ENCODE data around the gene KIAA0753.

The KIAA0753 gene

DNA sequence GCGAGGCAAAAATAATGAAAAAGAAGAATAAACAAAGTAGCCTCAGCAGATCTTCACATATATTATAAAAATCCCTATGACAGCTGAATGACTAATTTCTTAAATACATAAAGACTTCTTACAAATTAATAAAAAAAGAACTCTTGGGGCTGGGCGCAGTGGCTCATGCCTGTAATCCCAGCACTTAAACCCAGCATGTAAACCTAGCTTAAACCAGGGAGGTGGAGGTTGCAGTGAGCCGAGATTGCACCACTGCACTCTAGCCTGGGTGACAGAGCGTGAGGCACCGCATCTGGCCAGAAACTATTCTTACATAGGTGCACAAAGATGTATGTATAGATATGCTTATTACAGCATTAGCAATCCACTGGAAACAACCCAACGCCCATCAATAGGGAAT is 38.7 kb upstream of the KIAA0753 start:
- Histone ChIP-seq H3K36me3 (ENCODE audit: insufficient read depth, low read length) (no peaks in the 10 kb centered on the region), H3K4me3 (ENCODE audit: low read depth, low read length) (no peak overlapping the region), H2AFZ (ENCODE audit: low read length, unreplicated experiment) (no peak overlapping the region), H3K27me3 (ENCODE audit: insufficient read depth, low read length) (peaks cover 64% of the 10 kb centered on the region), H3K4me1 (ENCODE audit: control insufficient read depth, insufficient read depth, low read length, unreplicated experiment) (no peaks in the 10 kb centered on the region), H3K79me2 (ENCODE audit: control insufficient read depth, insufficient read depth, low read length, unreplicated experiment) (no peaks in the 10 kb centered on the region), H3K27ac (ENCODE audit: low read depth, low read length) (no peak overlapping the region)

DNA sequence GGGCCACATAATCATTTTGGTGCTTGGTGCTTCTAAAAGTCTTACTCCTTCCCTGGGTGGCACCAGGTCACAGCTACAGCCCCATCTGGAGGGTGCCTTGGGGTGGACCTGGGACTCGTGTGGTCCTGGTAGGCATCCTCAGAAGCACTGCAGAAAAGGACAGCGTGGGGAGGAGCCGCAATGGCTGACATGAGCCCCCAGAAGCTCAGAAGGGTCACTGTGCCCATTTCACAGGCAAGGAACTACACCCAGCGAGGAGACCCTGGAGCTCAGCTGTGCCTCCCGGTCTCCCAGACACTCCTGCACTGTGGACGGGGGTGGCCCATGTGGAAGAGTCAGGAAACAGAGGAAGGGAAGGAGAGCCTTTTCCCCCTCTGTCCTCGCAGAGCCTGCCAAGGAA is 37.4 kb upstream of the KIAA0753 start:
- Histone ChIP-seq H2AFZ (ENCODE audit: low read length, unreplicated experiment) (no peak overlapping the region), H3K36me3 (ENCODE audit: insufficient read depth, low read length) (no peaks in the 10 kb centered on the region), H3K27ac (ENCODE audit: low read depth, low read length) (no peak overlapping the region), H3K27me3 (ENCODE audit: insufficient read depth, low read length) (peaks cover 58% of the 10 kb centered on the region), H3K4me1 (ENCODE audit: control insufficient read depth, insufficient read depth, low read length, unreplicated experiment) (no peaks in the 10 kb centered on the region), H3K4me3 (ENCODE audit: low read depth, low read length) (no peak overlapping the region), H3K79me2 (ENCODE audit: control insufficient read depth, insufficient read depth, low read length, unreplicated experiment) (no peaks in the 10 kb centered on the region)

DNA sequence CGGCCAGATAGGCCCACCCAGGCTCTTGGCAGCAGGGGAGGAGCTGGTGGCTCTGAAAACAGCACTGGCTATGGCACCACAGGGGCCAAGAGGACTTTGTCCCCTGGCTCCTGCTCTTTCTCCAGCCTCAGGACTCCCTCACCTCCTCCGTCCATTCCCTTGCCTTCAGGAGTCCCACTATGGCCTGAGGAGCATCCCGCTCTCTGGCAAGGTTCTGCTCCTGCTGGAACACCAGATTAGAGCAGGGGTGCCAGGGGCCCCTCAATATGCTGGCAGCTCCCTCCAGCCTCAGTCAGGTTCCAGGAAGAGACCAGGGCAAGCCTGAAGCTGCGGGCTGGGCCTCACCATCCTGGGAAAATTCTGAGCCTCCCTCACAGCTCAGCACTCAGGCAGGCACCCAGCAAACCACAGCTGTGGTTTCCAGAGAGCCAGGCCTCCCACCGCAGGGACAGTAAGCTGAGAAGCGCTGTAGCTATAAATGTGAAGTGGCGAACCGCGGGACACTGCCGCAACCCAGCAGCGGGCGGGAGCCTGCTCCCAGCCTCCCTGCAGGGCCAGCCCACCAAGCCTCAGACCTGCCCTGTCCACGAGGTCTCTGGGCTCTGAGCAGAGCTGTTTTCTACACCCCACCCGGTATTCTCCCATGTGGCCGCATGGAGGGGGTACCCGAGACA is 36.8 kb upstream of the KIAA0753 start:
- Histone ChIP-seq H3K27me3 (ENCODE audit: insufficient read depth, low read length) (peaks cover 52% of the 10 kb centered on the region), H3K4me1 (ENCODE audit: control insufficient read depth, insufficient read depth, low read length, unreplicated experiment) (no peaks in the 10 kb centered on the region), H3K27ac (ENCODE audit: low read depth, low read length) (no peak overlapping the region), H3K4me3 (ENCODE audit: low read depth, low read length) (no peak overlapping the region), H3K36me3 (ENCODE audit: insufficient read depth, low read length) (no peaks in the 10 kb centered on the region), H2AFZ (ENCODE audit: low read length, unreplicated experiment) (no peak overlapping the region), H3K79me2 (ENCODE audit: control insufficient read depth, insufficient read depth, low read length, unreplicated experiment) (no peaks in the 10 kb centered on the region)

DNA sequence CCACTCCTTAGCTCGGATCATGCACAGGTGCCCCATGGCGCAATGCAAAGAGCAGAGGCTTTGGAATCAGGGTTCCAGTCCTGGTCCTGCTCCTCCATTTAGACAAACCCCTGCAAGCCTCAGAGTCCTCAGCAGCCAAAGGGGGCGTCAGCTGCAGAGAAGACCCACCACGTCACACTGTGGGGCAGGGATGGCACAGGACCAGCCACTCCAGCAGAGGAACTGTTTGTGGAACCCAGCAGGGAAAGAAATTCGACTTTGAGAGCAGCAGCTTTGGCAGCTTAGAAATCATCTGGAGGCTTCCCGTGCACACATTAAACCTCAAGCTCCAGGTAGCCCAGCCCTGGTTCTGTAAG is 36.3 kb upstream of the KIAA0753 start:
- Histone ChIP-seq H3K27ac (ENCODE audit: low read depth, low read length) (no peak overlapping the region), H3K27me3 (ENCODE audit: insufficient read depth, low read length) (peaks cover 47% of the 10 kb centered on the region), H2AFZ (ENCODE audit: low read length, unreplicated experiment) (no peak overlapping the region), H3K79me2 (ENCODE audit: control insufficient read depth, insufficient read depth, low read length, unreplicated experiment) (no peaks in the 10 kb centered on the region), H3K4me3 (ENCODE audit: low read depth, low read length) (no peak overlapping the region), H3K4me1 (ENCODE audit: control insufficient read depth, insufficient read depth, low read length, unreplicated experiment) (no peaks in the 10 kb centered on the region), H3K36me3 (ENCODE audit: insufficient read depth, low read length) (no peaks in the 10 kb centered on the region)

DNA sequence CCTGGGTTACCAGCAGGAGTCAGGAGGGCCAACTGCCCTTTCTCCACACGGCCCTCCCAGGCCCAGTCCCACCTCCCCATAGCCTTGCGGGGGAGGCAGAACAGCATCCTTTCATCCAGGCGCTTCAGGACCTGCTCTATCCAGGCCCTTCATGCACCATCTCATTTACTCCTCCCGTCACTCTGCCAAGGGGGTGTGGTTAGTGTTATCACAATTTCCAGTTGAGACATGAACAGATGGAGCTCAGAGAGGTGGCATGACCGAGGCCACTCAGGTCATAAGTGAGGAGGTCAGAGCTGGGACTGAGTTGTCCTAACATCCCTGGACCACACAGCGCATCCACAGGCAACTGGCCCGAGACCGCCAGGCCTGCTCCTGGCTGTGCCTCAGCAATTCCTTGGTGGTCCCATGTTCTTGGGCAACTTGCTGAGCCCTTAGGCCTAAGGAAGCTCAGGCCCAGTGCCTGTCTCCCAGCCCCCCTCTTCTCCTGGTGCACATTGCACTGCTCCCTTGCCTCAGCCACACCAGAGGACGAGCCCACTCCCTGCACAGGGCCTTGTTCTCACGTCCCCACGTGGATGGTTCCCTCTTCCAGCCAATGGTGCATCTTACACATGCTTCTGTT is 34.8 kb upstream of the KIAA0753 start:
- no peak overlapping the region for H3K27ac ChIP-seq (ENCODE audit: low read depth, low read length)

DNA sequence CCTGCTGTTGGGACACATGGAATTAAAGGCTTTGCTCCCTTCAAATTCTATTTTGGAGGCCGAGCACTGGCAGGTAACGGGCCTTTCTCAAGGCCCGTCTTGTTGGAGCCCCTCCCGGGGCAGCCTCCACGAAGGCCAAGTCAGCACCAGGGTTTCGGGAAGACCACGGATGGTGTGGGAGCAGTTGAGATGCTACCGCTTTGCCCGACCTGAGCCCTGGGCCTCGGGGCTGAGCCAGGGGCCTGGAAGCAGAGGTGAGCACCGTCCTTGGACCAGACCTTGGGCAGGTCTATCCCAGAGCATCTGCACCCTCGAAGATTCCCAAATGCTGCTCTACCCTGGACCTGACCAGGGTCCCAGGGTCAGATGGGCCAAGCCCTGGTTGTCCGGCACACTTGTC is 34.1 kb upstream of the KIAA0753 start:
- Histone ChIP-seq H3K79me2 (ENCODE audit: control insufficient read depth, insufficient read depth, low read length, unreplicated experiment) (no peaks in the 10 kb centered on the region), H3K4me3 (ENCODE audit: low read depth, low read length) (no peak overlapping the region), H3K27me3 (ENCODE audit: insufficient read depth, low read length) (peaks cover 43% of the 10 kb centered on the region), H3K36me3 (ENCODE audit: insufficient read depth, low read length) (no peaks in the 10 kb centered on the region), H3K4me1 (ENCODE audit: control insufficient read depth, insufficient read depth, low read length, unreplicated experiment) (no peaks in the 10 kb centered on the region), H2AFZ (ENCODE audit: low read length, unreplicated experiment) (no peak overlapping the region), H3K27ac (ENCODE audit: low read depth, low read length) (no peak overlapping the region)

More for the DNA sequence above, 34.8 kb upstream of the KIAA0753 start:
- H3K36me3 ChIP-seq (ENCODE audit: insufficient read depth, low read length) = no peaks in the 10 kb centered on the region
- no peak overlapping the region for H2AFZ ChIP-seq (ENCODE audit: low read length, unreplicated experiment)
- no peaks in the 10 kb centered on the region for H3K4me1 ChIP-seq (ENCODE audit: control insufficient read depth, insufficient read depth, low read length, unreplicated experiment)
- H3K27me3 ChIP-seq (ENCODE audit: insufficient read depth, low read length) = peaks cover 43% of the 10 kb centered on the region
- no peaks in the 10 kb centered on the region for H3K79me2 ChIP-seq (ENCODE audit: control insufficient read depth, insufficient read depth, low read length, unreplicated experiment)
- no peak overlapping the region for H3K4me3 ChIP-seq (ENCODE audit: low read depth, low read length)

DNA sequence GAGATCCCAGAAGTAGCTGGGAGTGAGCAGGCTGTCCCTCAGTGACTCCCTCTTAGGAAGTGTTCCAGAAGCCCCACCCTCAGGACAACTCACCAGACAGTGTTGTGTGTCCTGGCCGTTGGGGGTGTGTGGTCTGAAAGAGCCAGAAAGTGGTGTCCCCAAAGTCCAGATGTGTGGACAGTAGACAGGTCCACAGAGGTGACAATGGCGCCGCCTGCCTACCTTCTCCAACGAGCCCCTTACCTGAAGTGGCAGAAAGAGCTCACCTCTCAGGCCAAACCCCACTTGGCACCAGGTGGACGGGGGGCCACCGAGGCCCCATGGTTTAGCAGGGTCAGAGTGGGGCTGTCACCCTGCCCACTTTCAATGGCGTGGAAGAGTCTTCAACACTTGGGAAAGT is 30.9 kb upstream of the KIAA0753 start:
- H3K79me2 ChIP-seq (ENCODE audit: control insufficient read depth, insufficient read depth, low read length, unreplicated experiment) = no peaks in the 10 kb centered on the region
- no peak overlapping the region for H3K27ac ChIP-seq (ENCODE audit: low read depth, low read length)
- H3K4me3 ChIP-seq (ENCODE audit: low read depth, low read length) = no peak overlapping the region
- H3K27me3 ChIP-seq (ENCODE audit: insufficient read depth, low read length) = peaks cover 23% of the 10 kb centered on the region; the same call in 1 of the 2 replicates
- H3K4me1 ChIP-seq (ENCODE audit: control insufficient read depth, insufficient read depth, low read length, unreplicated experiment) = no peaks in the 10 kb centered on the region
- no peaks in the 10 kb centered on the region for H3K36me3 ChIP-seq (ENCODE audit: insufficient read depth, low read length)
- no peak overlapping the region for H2AFZ ChIP-seq (ENCODE audit: low read length, unreplicated experiment)

DNA sequence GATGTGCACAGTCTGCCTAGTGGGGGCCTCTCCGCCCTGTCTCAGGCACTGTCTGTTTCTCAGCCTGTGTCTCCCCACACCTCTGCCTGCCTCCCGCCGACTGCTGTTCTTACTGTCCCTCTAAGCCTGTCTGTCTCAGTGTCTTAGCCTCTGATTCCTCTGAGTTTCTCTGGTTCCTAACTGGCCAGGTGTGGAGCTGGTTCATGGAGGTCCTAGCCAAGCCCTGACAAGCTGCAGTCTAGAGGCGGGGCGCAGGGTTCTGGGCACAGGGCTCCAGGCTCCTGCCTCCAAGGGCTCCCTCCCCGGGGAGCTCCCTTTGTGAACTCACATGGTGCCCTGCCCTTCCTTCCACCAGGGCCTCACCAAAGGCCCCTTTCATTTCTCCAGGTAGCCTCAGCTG is 30.5 kb upstream of the KIAA0753 start:
- no peaks in the 10 kb centered on the region for H3K36me3 ChIP-seq (ENCODE audit: insufficient read depth, low read length)
- H3K27me3 ChIP-seq (ENCODE audit: insufficient read depth, low read length) = peaks cover 19% of the 10 kb centered on the region; the same call in 1 of the 2 replicates
- no peak overlapping the region for H2AFZ ChIP-seq (ENCODE audit: low read length, unreplicated experiment)
- no peaks in the 10 kb centered on the region for H3K4me1 ChIP-seq (ENCODE audit: control insufficient read depth, insufficient read depth, low read length, unreplicated experiment)
- H3K79me2 ChIP-seq (ENCODE audit: control insufficient read depth, insufficient read depth, low read length, unreplicated experiment) = no peaks in the 10 kb centered on the region
- H3K27ac ChIP-seq (ENCODE audit: low read depth, low read length) = no peak overlapping the region
- no peak overlapping the region for H3K4me3 ChIP-seq (ENCODE audit: low read depth, low read length)

DNA sequence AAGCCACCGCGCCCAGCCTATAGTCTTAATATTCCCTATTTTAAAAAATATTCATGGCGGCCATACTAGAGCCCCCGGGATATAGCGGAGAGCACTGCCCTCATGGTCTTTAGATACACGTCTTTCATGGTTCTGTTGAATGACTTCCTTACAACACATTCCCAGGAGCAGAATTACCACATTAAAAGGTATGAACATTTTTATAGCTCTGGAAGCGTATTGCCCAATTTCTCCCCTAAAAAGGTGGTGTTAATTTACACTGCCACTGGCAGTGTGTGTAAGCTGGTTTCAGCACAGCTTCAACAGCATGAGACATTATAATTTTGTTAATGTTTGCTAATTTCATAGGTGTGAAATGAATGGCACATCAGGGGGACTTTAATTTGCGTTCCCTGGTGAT is 30.1 kb upstream of the KIAA0753 start:
- no peaks in the 10 kb centered on the region for H3K4me1 ChIP-seq (ENCODE audit: control insufficient read depth, insufficient read depth, low read length, unreplicated experiment)
- no peak overlapping the region for H3K27ac ChIP-seq (ENCODE audit: low read depth, low read length)
- peaks cover 16% of the 10 kb centered on the region; the same call in 1 of the 2 replicates for H3K27me3 ChIP-seq (ENCODE audit: insufficient read depth, low read length)
- H2AFZ ChIP-seq (ENCODE audit: low read length, unreplicated experiment) = no peak overlapping the region
- H3K79me2 ChIP-seq (ENCODE audit: control insufficient read depth, insufficient read depth, low read length, unreplicated experiment) = no peaks in the 10 kb centered on the region
- no peak overlapping the region for H3K4me3 ChIP-seq (ENCODE audit: low read depth, low read length)
- no peaks in the 10 kb centered on the region for H3K36me3 ChIP-seq (ENCODE audit: insufficient read depth, low read length)

DNA sequence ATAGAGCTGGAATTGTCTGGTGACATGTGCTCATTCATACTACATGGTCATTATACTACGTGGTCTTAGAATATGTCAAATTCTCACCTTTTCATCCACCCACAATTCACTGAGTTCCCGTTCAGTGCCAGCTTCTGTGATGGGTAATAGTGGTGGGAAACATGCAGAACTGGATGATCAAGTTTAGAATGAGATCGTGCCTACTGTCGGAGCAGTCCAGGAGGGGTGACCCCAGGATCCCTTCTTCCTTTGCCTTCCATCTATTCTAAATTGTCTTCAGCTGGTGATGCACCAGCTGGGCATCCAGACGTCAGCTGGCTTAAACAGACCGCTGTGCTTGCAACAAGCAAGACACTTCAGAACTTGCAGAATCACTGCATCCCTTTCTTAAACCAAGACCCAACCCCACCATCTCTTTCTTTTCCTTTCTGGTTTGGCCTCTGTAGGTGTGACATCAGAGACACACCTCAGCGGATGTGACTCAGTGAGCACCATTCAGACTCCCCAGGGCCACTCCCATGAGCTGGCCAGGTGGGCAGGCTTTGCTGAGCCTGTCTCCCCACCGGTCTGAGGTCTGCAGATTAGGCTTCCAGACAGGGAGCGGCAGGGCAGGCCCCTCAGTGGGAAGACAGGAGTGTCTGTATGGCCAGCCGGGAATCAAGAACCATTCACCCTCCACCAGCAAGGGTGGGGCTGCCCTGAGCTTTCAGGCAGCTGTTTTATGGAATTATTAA is 29.1 kb upstream of the KIAA0753 start:
- H3K36me3 ChIP-seq (ENCODE audit: insufficient read depth, low read length) = no peaks in the 10 kb centered on the region
- H3K27me3 ChIP-seq (ENCODE audit: insufficient read depth, low read length) = peaks cover 15% of the 10 kb centered on the region; the same call in 1 of the 2 replicates
- H2AFZ ChIP-seq (ENCODE audit: low read length, unreplicated experiment) = no peak overlapping the region
- H3K27ac ChIP-seq (ENCODE audit: low read depth, low read length) = no peak overlapping the region
- H3K4me1 ChIP-seq (ENCODE audit: control insufficient read depth, insufficient read depth, low read length, unreplicated experiment) = no peaks in the 10 kb centered on the region
- H3K4me3 ChIP-seq (ENCODE audit: low read depth, low read length) = no peak overlapping the region
- no peaks in the 10 kb centered on the region for H3K79me2 ChIP-seq (ENCODE audit: control insufficient read depth, insufficient read depth, low read length, unreplicated experiment)
